Subcutaneous abdominal adipose tissue (tissue), 5 donors: Measurements from ENCODE around the gene RUFY1.
"Not testable (repeated sequence)": the region's sequence is repeated elsewhere in the genome, so short reads cannot be mapped to it uniquely, and the experiment has no call there.

Experiments
- H3K27ac ChIP-seq: one replicate; pipeline ENCODE4 v1.7.0; 2013; ENCODE audit warnings: low read depth, mild to moderate bottlenecking, inconsistent platforms, low read length, moderate library complexity
- H3K27me3 ChIP-seq, 5 donors: one replicate each; pipeline ENCODE4 v1.7.0; 2013; ENCODE audit warnings: low read length in 5 of 5, inconsistent platforms in 1 of 5; ENCODE audit not compliant: control insufficient read depth in 5 of 5, insufficient read depth in 4 of 5
- H3K36me3 ChIP-seq, 5 donors: one replicate each; pipeline ENCODE4 v1.7.0; 2013; ENCODE audit warnings: low read length in 5 of 5; ENCODE audit not compliant: control insufficient read depth in 5 of 5, insufficient read depth in 5 of 5
- H3K4me1 ChIP-seq, 5 donors: one replicate each; pipeline ENCODE4 v1.7.0; 2013; ENCODE audit warnings: low read length in 5 of 5, mild to moderate bottlenecking in 3 of 5, moderate library complexity in 1 of 5; ENCODE audit not compliant: control insufficient read depth in 5 of 5, insufficient read depth in 5 of 5
- H3K4me3 ChIP-seq, 5 donors: one replicate each; pipeline ENCODE4 v1.7.0; 2013; ENCODE audit warnings: low read length in 5 of 5, low read depth in 1 of 5
- H3K9ac ChIP-seq, 5 donors: one replicate each; pipeline ENCODE4 v1.7.0; 2013; ENCODE audit warnings: low read length in 5 of 5, mild to moderate bottlenecking in 4 of 5, moderate library complexity in 3 of 5
- H3K9me3 ChIP-seq, 5 donors: one replicate each; pipeline ENCODE4 v1.7.0; 2013; ENCODE audit warnings: low read length in 5 of 5; ENCODE audit not compliant: control insufficient read depth in 5 of 5
- donor health status: healthy.
- donor health status: healthy.
- donor health status: healthy.
- donor health status: healthy.
- donor health status: healthy.

The RUFY1 gene

GRCh38 chr5:179534431-179534830, 15.9 kb upstream of the RUFY1 start:
- H3K9me3 ChIP-seq = no peaks in the 10 kb centered on the region
- H3K4me1 ChIP-seq = peaks cover 0 to 20% (median 8%) of the 10 kb centered on the region in 5 donors
- no peak overlapping the region for H3K4me3 ChIP-seq

DNA sequence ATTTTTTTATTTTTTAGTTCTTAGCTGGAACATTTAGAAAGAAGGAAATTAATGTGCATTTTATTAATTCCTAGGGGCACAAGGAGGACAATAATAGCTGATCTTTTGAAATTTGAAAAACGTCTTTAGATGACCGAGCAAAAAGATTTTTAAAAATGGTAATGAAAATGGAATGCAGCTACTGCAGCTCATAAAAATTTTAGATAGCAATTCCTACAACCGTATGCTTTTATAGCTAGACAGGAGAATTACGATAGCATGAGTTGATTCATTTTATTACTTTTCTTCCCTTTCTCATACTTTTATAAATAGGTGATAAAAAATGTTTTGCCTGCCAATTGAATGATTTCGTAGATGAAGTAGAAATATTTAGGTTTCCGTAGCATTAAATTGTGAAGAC, 13.7 kb upstream of the RUFY1 start:
- no peak overlapping the region for H3K27ac ChIP-seq
- no peak overlapping the region for H3K9ac ChIP-seq
- peaks cover 0 to 2% (median 0%) of the 10 kb centered on the region in 5 donors for H3K27me3 ChIP-seq
- H3K4me3 ChIP-seq = no peak overlapping the region
- peaks cover 0 to 4% (median 0%) of the 10 kb centered on the region in 5 donors for H3K4me1 ChIP-seq
- H3K36me3 ChIP-seq = no peaks in the 10 kb centered on the region
- H3K9me3 ChIP-seq = no peaks in the 10 kb centered on the region

More at GRCh38 chr5:179534431-179534830, 15.9 kb upstream of the RUFY1 start:
- Histone ChIP-seq H3K27ac (no peak overlapping the region), H3K36me3 (no peaks in the 10 kb centered on the region), H3K9ac (no peak overlapping the region), H3K27me3 (peaks cover 0 to 2% (median 0%) of the 10 kb centered on the region in 5 donors)

DNA sequence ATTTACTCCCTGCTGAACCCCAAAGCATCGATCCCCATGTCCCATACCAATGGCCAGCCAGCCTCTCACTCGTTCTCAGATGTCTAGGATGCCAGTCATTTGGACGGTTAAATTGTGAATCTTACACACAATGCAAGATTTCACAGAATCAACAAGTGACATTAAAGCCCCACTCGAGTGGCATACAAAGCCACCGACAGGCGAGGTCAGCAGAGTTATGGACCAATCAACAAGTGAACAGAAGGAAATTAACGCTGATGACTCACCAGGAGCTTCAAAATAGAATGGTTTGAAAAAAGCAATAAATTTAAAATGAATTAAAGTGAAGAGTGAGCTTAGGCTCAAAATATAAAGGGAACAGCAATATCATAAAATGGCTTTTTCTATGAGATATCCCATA, 8.2 kb upstream of the RUFY1 start:
- Histone ChIP-seq H3K27me3 (no peaks in the 10 kb centered on the region), H3K27ac (no peak overlapping the region), H3K4me3 (no peak overlapping the region), H3K9me3 (no peaks in the 10 kb centered on the region), H3K4me1 (no peaks in the 10 kb centered on the region), H3K36me3 (no peaks in the 10 kb centered on the region), H3K9ac (no peak overlapping the region)

DNA sequence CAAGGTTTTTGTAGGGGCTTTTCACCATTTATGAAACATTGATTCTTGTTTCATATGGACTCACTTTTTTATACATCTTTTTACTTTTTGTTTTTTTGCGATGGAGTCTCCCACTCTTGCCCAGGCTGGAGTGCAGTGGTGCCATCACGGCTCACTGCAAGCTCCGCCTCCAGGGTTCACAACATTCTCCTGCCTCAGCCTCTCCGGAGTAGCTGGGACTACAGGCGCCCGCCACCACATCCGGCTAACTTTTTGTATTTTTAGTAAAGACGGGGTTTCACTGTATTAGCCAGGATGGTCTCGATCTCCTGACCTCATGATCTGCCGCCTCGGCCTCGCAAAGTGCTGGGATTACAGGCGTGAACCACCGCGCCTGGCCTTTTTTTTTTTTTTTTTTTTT, 7.1 kb upstream of the RUFY1 start:
- not testable (repeated sequence) for H3K4me3 ChIP-seq, H3K36me3 ChIP-seq, H3K27me3 ChIP-seq, H3K4me1 ChIP-seq, H3K9ac ChIP-seq, H3K27ac ChIP-seq, H3K9me3 ChIP-seq

GRCh38 chr5:179553006-179553405, 2.7 kb downstream of the RUFY1 start:
- Histone ChIP-seq H3K9ac (no peak overlapping the region), H3K9me3 (no peaks in the 10 kb centered on the region), H3K27me3 (no peaks in the 10 kb centered on the region), H3K4me1 (peaks cover 7 to 39% (median 33%) of the 10 kb centered on the region in 5 donors), H3K36me3 (no peaks in the 10 kb centered on the region), H3K27ac (no peak overlapping the region), H3K4me3 (no peak overlapping the region)

GRCh38 chr5:179553875-179554274, 3.5 kb downstream of the RUFY1 start:
- Histone ChIP-seq H3K36me3 (no peaks in the 10 kb centered on the region), H3K9me3 (no peaks in the 10 kb centered on the region), H3K27me3 (no peaks in the 10 kb centered on the region), H3K27ac (no peak overlapping the region), H3K9ac (no peak overlapping the region), H3K4me1 (peaks cover 7 to 44% (median 36%) of the 10 kb centered on the region in 5 donors), H3K4me3 (no peak overlapping the region)

- no peaks in the 10 kb centered on the region for H3K9me3 ChIP-seq
- H3K27me3 ChIP-seq = no peaks in the 10 kb centered on the region
- no peak overlapping the region for H3K4me3 ChIP-seq
- H3K9ac ChIP-seq = no peak overlapping the region
- H3K27ac ChIP-seq = no peak overlapping the region
- peaks cover 5 to 42% (median 34%) of the 10 kb centered on the region in 5 donors for H3K4me1 ChIP-seq
- H3K36me3 ChIP-seq = no peaks in the 10 kb centered on the region
Measured at GRCh38 chr5:179554981-179555380, 4.6 kb downstream of the RUFY1 start.

DNA sequence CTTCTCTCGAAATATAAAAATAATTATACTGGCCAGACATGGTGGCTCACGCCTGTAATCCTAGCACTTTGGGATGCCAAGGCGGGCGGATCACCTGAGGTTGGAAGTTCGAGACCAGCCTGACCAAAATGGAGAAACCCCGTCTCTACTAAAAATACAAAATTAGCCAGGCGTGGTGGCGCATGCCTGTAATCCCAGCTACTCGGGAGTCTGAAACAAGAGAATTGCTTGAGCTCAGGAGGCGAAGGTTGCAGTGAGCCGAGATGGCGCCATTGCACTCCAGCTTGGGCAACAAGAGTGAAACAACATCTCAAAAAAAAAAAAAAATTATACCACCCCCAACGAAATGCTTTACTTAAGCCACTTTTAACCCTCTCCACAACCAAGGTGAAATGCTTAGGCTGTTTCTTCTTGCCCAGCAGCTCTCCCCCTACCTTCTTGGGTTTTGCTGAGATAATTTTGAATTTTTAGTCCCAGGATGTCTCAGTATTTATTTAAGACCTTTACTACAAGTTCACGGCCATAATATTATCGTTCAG, 8.0 kb downstream of the RUFY1 start:
- not testable (repeated sequence) for H3K9me3 ChIP-seq, H3K27ac ChIP-seq, H3K27me3 ChIP-seq
- Histone ChIP-seq H3K36me3 (peaks cover 9 to 17% (median 15%) of the 10 kb centered on the region in 5 donors), H3K9ac (peak overlapping the region in 2 of 5 donors; percentile 65 to 69), H3K4me3 (peak overlapping the region in 1 of 5 donors; percentile 72), H3K4me1 (peaks cover 2 to 24% (median 21%) of the 10 kb centered on the region in 5 donors)

DNA sequence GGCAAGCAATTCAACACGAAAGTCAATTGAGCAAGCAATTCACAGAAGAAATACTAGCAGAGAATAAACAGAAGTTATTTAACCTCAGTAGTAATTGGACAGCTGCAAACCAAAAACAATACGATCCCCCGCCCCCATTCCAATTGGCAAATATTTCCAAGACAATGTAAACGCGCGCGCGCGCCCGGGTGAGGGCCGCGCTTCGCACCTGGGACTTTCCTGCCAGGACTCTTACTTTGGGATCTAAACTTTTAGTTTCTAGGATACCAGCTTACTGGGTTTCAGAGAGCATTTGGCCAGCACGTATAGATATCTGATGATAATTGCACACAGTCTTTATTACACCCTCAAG, 8.6 kb downstream of the RUFY1 start:
- peak overlapping the region in 4 of 5 donors; percentile 7 to 69 (median 60) for H3K9ac ChIP-seq

GRCh38 chr5:179559284-179560252, 9.2 kb downstream of the RUFY1 start:
- peaks cover 9 to 30% (median 24%) of the 10 kb centered on the region in 5 donors for H3K36me3 ChIP-seq
- H3K27me3 ChIP-seq = no peaks in the 10 kb centered on the region
- peak overlapping the region; percentile 72 to 85 (median 80) for H3K4me3 ChIP-seq
- H3K4me1 ChIP-seq = peaks cover 2 to 17% (median 16%) of the 10 kb centered on the region in 5 donors
- H3K27ac ChIP-seq = peak overlapping the region; percentile 42
- peak overlapping the region in 4 of 5 donors; percentile 56 to 74 (median 68) for H3K9ac ChIP-seq
- no peaks in the 10 kb centered on the region for H3K9me3 ChIP-seq

More for the DNA sequence above, 8.6 kb downstream of the RUFY1 start:
- Histone ChIP-seq H3K4me1 (peaks cover 2 to 19% (median 18%) of the 10 kb centered on the region in 5 donors), H3K9me3 (no peaks in the 10 kb centered on the region), H3K27ac (peak overlapping the region; percentile 42), H3K27me3 (no peaks in the 10 kb centered on the region), H3K4me3 (peak overlapping the region; percentile 72 to 85 (median 80)), H3K36me3 (peaks cover 9 to 23% (median 20%) of the 10 kb centered on the region in 5 donors)
